GM12872 (cell line): ENCODE measurements around the gene MRPL40.

Experiments used
- TF ChIP-seq, protein P1 (sequence below): IDR thresholded peaks from 3 replicates; pipeline ENCODE4 v1.5.1; 2011; ENCODE audit warnings: low read depth, mild to moderate bottlenecking, low read length, moderate library complexity; ENCODE audit not compliant: insufficient read depth

MRPL40 gene

DNA sequence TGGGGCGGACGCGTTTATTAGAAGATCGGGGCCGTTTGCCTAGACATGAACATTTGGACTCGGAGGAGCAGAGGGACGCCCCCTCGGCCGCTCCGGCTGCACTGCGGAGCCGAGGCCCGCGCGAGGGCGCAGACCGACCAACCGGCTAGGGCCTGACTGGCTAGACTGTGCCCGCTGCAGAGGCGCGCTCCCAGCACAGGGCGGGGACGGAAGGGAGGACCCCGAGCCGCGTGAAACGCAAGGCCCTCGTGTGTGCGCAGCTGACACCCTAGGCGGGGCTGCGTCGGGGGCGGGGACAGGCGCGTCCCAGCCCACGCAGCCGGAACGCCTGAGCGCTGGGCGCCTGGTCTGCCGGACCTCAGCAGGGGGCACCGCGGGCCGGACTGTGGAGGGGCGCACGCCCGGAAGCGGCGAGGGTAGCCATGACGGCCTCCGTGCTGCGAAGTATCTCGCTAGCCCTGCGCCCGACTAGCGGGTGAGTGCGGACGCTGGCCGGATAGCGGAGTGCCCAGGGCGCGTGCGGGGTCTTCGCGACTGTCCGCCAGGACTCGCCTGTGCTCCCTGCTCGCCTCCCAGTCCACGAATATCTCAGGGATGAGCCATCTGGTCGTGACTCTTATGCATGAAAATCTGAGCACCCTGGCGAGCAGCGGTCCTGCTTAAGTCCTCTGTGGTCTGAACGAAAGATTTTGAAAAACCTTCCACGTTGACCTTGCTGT is at the start of gene MRPL40:
MRPL40 (plus strand) TSS at position 413 of the 719 bp plus-strand sequence; CDS start at position 423, 10 bp downstream.
- TF ChIP-seq, protein P1, sequence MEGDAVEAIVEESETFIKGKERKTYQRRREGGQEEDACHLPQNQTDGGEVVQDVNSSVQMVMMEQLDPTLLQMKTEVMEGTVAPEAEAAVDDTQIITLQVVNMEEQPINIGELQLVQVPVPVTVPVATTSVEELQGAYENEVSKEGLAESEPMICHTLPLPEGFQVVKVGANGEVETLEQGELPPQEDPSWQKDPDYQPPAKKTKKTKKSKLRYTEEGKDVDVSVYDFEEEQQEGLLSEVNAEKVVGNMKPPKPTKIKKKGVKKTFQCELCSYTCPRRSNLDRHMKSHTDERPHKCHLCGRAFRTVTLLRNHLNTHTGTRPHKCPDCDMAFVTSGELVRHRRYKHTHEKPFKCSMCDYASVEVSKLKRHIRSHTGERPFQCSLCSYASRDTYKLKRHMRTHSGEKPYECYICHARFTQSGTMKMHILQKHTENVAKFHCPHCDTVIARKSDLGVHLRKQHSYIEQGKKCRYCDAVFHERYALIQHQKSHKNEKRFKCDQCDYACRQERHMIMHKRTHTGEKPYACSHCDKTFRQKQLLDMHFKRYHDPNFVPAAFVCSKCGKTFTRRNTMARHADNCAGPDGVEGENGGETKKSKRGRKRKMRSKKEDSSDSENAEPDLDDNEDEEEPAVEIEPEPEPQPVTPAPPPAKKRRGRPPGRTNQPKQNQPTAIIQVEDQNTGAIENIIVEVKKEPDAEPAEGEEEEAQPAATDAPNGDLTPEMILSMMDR = no peak

DNA sequence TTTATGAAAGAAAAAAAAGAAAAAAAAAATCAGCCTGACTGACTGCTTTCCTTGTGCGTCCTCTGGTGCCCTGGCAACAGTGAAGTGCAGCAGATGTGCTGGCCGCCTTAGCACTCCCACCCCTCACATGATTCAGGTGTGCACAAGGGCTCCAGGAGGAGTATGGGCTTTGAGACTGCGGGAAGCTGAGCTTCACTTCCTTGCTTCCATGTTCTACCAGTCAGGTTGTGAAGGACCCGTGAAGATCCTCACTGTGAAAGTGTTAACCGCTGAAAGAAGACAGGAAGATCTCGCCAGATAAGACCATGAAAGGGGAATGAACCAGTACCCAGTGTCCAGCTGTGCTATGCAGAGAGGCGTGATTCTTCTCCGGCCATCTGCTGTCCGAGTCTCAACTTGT is 49.1 kb upstream of the MRPL40 start:
- TF ChIP-seq, protein P1 = no peak

DNA sequence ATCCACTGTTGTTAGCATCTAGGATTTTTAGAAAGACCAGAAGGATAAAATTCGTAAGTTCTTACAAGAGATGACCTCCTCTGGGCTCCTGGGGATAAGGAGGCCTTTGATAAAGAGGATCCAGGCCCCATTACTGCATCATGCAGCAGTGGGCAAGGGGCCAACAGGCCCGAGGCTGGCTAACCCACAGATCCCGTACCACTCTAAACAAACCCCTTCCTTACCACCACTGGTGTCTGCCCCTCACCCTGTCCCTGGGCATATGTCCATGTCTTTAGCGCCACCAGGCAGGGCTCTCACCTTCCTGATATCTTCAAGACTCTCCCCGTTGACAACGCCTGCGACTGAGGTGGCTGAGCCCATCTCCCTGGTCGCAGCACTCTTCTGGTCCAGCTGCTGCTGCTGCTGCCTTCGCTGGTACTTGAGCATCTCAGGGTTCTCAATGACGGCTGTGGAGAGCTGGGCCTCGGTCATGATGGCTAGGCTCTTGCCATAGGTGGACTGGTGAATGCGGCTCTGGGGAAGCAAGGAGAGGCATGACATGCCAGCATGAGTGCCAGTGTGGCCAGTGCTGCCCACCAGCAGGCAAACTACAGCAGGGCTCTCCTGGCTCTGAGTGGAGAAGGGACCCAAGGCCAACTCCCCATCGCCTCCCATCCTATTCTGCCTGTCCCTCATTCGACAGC is 47.0 kb upstream of the MRPL40 start:
- TF ChIP-seq, protein P1 = no peak

DNA sequence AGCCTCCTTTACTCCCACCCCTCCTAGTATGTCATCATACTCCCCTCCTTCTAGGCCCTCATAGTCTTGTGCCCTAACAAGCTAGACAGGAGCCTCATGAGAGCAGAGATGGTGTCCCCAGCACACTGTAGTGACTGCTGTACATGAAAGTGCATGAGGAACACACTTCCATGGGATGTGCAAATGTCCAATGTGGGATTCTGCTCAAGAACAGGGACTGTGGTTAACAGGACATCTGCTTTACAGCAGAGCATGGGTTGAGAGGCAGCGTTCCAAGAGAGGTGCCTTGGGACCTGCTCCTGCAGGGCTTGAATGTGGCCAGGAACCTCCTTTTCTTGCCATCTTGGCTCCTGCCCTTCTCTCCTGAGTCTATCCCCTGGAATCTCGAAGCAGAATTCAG is 46.1 kb upstream of the MRPL40 start:
- TF ChIP-seq, protein P1 = no peak

DNA sequence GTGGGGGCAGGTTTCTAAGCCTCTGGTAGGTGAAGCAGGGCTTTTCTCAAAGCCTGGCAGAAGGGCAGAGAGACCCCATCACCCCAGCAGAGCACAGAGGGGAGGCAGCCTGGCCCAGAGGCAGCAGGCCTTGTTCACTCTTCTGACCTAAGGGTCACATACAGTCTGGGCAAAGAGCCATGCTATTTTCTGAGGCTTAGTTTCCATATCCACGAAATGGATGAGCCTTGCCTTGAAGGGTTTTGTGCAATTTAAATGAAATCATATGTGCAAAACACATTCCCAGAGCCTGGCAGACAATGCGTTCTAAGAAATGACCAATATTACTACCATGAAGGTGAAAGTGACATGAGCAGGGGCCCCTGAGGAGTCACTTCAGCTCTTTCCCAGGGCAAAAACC is 45.3 kb upstream of the MRPL40 start:
- TF ChIP-seq, protein P1 = no peak

DNA sequence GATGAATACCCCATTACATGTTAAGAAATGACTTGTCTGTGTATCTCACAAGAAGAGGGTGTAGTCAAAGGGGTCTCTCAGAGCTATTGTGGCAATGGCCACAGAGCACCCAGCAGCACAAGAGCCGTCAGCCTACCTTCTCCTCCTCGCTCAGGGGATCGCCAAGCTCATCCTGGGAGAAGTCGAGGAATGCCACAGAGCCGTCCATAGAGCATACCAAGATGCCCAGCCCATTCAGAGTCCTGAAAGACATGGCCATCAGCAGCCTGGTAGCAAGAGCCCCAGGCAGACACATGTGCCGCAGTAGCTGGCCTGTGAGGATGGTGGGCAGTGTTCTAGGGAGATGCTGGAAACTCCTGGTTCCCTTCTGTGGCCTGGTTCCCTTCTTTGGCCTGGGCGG is 44.8 kb upstream of the MRPL40 start:
- TF ChIP-seq, protein P1 = no peak

DNA sequence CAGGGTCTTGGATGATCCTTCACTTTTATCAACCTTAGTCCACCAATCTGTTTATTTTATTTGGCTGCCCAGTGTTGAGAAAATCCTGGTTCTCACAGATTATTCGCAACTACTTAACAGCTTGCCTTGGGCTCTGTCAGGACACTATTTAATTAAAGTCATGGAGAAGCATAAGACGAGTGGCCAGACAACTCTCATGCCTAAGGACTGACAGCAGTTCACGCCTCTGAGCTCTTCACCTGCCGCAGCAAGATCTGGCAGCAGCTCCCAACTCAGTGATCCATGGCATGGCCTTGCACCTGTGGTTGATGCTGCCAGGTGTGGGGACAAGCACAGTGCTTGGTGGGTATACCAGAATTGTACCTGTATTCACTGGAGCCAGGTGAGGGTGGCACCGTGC is 38.6 kb upstream of the MRPL40 start:
- TF ChIP-seq, protein P1 = no peak
